GM19238 (cell line): Measurements from ENCODE around the gene LGALS7B.
"Not testable (repeated sequence)": the region's sequence is repeated elsewhere in the genome, so short reads cannot be mapped to it uniquely, and the experiment has no call there.

Experiments used
- DNase-seq: peaks from one replicate; pipeline ENCODE4 v3.0.0; 2011; ENCODE audit warnings: low spot score; ENCODE audit not compliant: insufficient read length

LGALS7B gene

DNA sequence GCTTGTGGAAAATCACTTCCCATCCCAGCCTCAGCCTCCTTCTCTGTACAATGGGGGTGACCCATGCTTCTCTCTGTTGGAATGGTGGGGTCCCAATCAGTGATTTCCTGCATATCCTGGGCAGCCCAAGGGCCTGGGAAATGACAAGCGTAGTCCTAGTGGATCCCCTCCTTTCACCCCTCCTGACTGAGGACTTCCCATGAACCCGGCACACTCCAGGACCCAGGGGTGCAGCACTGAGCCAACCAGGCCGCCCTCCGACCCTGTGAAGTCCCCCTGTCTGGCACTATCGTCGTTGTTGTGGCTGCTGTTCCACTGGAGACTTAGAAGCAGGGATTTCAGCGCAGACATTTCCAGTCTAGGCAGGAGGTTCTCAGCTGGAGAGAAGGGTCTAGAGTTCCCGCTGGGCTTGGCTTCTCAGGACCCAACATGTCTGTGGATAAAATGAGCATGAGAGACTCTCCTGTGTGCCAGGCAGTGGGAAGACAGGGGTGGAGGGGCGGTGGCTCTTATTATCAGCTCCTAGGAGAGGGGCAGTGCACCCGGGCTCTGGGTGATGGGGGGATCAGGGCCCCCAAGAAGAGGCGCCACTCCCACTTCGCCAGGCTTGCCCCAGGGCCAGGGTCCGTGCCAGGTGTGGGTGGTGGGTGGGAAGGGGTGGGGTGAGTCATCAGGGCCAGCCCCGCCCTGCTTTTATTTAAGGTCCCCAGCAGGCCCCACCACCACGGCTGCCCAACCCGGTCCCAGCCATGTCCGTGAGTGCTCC lies at the start of gene LGALS7B:
Gene LGALS7B (plus strand): TSS at position 723 of the 766 bp plus-strand sequence. CDS start 27 bp downstream, at position 750.
- no peak for DNase-seq

DNA sequence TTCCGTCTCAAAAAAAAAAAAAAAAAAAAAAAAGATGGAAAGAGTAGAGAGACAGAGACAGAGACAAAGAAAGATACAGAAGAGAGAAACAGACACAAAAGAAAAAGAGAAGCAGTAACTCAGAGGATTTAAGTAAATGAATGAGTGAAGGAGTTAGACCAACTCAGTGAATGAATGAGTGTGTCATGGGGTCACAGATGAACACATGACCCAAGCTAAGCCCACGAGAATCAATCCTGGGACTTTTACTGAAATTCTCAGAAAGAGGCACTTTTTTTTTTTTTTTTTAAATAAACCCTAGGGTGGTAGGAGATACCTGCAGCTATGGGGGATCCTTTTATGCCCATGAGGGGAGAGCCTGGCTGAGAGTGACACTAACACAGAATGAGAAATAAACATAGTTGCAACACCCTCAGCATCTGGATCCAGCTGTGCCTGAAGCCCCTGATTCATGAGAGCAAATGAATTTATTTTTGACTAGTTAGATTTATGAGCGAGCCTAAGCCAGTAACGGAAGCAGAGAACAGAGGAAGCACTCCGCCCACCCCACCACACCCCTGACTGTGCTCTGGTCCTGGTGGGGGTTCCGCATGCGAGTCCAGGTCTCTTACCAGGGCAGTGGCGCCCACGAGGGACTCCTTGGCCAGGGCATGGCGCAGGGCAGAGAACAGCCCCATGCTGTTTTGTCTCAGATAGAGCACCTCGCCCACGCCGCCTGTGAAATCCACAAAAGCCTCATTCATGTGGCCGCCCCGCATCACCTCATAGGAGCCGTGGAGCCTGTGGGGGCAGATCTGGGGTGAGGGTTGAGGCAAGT lies 49.4 kb upstream of the LGALS7B start:
- DNase-seq: no peak

DNA sequence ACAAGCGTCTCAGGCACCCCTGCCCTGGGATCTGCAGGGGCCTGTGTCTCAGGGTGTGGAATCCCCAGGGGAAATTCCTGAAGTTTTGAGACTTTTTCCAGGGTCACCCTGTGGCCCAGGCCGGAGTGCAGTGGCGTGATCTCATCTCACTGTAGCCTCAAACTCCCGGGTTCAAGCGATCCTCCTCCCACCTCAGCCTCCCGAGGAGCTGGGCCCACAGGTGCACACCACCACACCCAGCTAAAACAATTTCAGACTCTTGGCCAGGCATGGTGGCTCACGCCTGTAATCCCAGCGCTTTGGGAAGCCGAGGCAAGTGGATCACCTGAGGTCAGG lies 48.8 kb upstream of the LGALS7B start:
- no peak for DNase-seq

DNA sequence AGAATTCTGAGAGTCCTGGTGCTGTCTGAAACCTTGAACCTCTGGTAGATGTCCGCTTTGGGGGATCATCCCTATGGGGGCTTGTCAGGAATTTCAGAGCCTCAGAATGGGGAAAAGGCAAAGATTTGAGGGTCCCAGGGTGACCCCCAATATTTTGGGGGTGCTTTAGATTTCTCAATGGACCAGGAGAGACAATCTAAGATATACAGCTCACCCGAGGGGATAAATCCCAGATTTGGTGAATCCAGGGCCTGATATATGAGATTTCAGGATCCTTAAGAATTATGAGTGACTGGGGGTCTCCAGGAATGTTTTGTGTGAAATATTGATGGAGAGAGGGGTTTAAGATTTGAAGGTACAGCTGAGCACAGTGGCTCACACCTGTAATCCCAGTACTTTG lies 48.1 kb upstream of the LGALS7B start:
- no peak for DNase-seq

DNA sequence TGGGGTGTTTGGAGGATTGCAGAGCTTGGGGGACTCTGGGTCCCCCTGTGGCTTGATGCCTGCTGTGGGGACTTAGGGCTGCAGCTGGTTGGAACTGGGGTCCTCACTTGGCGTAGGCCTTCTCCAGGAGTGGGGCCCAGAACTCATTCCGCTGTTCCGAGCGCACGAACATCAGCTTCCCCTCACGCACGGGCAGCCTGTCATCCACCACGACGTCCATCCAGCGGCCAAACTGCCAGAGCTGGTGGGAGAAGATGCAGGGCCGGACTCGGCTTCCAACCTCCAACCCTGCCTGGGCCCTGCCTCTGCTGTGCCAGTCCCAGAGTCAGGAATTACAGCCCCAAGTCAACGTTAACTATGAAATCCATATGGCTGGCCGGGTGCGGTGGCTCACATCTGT lies 47.3 kb upstream of the LGALS7B start:
- DNase-seq: no peak

DNA sequence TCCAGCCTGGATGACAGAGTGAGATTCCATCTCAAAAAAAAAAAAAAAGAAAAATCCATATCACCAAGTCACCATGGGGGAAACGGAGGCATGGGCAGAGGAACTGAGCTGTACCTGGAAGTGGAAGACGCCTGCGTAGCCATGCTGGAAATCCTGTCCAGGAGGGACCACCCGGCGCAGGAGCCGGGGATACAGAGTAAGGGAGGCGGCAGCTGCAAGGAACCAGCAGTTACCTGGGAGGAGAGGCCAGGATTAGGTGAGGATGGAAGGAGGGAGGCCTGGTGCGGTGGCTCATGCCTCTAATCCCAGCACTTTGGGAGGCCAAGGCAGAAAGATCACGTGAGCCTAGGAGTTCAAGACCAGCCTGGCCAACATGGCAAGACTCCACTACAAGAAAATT lies 46.7 kb upstream of the LGALS7B start:
- peak; percentile 0 for DNase-seq

DNA sequence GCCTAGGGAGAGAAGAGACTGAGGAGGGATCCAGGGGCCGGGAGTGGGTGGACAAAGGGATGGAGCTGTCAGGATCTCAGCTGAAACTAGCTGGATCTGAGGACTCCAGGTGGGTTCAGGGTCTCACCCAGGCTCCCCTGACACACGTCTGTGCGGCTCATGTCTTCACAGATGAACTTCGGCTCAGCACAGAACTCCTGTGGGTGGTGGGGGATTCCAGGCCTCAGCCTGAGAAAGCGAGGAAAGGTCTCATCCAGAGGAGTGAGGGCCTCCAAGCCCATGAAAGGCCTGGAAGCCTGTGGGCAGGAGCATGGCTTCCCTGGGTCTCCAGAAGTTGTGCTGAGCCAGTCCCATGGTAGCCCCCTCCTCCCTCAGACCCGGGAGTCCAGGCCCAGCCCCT lies 46.1 kb upstream of the LGALS7B start:
- DNase-seq: peak; percentile 3

DNA sequence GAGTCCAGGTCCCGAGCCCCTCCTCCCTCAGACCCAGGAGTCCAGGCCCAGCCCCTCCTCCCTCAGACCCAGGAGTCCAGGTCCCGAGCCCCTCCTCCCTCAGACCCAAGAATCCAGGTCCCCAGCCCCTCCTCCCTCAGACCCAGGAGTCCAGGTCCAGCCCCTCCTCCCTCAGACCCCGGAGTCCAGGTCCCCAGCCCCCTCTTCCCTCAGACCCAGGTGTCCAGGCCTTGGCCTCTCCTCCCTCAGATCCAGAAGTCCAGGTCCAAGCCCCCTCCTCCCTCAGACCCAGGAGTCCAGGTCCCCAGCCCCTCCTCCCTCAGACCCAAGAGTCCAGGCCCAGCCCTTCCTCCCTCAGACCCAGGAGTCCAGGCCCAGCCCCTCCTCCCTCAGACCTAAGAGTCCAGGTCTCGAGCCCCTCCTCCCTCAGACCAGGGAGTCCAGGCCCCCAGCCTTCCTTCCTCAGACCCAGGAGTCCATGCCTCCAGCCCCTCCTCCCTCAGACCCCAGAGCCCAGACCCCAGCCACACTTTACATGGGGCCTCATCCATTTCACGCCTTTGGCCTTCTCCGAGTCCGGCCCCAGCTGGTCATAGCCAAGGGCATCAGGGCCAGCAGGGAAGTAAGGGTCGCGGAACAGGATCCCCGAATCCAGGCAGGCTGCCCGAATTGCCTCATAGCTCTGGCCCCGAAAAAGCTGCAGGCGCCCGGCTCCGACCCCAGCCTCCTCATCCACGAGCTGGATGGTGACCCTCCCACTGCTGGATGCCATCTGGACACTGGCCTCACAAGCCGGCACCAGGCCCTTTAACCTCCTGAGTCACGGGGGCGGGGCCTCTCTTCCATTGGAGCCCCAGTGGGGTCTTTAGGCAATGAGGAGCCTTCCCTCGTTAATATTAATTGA lies 45.4 kb upstream of the LGALS7B start:
- DNase-seq: no peak

DNA sequence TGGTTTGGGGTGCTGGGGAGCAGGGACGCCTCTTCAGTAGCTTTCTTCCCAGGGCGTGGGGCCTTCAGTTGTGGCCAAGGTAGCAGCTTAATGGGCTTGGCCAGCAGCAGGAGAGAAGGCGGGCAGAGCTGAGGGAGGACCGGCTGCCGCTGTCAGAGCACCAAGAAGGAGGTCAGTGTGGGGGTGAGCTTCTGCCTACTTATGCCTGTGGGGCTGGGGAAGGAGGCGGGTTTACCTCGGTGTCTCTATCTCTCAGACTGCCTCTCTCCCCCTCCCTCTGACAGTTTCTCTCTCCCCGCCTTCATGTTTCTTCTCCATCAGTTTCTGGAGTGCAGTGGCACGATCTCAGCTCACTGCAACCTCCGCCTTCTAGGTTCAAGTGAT lies 44.7 kb upstream of the LGALS7B start, which contains the start of gene CAPN12:
Gene CAPN12 (minus strand): TSS at position 177 of the 384 bp plus-strand sequence. CDS start 309 bp downstream, outside the sequence.
- DNase-seq: peak; percentile 0

DNA sequence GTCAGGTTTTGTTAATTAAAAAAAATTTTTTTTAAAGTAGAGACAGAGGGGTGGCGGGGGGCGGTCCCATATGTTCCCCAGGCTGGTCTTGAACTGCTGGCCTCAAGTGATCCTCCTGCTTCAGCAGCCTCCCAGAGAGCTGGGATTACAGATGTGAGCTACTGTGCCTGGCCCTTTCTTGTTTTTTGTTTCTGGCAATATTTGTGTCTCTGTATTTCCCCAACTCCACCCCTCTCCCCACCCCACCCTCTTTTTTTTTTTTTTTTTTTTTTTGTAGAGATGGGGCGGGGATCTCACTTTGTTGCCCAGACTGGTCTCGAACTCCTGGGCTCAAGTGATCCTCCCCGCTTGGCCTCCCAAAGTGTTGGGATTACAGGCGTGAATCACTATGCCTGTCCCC lies 44.1 kb upstream of the LGALS7B start:
- DNase-seq: no peak

DNA sequence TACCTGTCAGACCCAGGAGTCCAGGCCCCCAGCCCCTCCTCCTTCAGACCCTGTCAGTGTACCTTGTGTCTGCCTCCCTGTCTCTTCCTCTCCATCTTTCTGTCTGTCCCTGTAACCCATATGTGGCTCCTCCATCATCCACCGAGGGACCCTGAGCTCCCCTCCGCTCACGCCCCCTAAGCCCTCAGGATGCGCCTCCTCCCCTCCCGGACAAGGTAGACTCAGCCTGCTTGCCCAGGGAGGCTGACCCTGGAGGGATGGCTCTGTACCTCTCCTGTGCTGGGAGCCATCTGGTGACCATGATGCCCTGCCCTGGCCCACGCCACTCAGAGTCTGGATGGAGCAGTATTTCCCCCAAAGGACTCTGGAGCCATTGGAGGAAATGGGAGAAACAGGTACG lies 43.7 kb upstream of the LGALS7B start:
- no peak for DNase-seq

DNA sequence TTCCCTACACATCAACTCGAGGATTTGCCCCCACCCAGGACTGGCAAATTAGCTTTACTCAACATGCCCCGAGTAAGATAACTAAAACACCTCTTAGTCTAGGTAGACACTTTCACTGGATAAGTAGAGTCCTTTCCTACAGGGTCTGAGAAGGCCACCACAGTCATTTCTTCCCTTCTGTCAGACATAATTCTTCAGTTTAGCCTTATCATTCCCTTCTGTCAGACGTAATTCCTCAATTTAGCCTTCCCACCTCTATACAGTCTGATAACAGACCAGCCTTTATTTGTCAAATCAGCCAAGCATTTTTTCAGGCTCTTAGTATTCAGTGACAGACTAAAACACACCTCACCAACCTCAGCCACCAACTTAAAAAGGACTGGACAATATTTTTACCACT lies 35.2 kb upstream of the LGALS7B start:
- DNase-seq: not testable (repeated sequence)

DNA sequence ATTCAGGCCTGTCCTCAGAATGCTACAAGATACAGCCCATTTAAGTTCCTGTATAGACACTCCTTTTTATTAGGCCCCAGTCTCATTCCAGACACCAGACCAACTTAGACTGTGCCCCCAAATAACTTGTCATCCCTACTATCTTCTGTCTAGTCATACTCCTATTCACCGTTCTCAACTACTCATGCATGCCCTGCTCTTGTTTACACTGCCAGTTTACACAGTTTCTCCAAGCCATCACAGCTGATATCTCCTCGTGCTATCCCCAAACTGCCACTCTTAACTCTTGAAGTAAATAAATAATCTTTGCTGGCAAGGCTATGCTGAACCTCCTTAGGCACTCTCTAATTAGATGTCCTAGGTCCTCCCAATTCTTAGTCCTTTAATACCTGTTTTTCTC lies 34.8 kb upstream of the LGALS7B start:
- not testable (repeated sequence) for DNase-seq

DNA sequence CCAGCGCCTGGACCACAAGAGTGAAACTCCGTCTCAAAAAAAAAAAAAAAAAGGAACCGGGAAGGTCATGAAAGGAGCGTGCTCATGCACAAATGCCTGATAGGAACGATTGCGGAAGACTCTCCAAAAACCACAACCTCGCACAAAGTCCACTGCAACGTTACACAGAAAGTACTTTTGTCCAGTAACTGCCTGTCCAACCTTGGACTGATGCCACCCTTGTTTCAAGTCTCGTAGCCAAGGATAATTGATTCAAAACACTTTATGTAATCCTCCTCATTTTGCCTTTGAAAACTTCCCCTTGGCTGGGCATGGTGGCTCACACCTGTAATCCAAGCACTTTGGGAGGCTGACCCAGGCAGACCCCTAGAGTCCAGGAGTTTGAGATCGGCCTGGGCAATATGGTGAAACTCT lies 29.4 kb upstream of the LGALS7B start:
- no peak for DNase-seq

DNA sequence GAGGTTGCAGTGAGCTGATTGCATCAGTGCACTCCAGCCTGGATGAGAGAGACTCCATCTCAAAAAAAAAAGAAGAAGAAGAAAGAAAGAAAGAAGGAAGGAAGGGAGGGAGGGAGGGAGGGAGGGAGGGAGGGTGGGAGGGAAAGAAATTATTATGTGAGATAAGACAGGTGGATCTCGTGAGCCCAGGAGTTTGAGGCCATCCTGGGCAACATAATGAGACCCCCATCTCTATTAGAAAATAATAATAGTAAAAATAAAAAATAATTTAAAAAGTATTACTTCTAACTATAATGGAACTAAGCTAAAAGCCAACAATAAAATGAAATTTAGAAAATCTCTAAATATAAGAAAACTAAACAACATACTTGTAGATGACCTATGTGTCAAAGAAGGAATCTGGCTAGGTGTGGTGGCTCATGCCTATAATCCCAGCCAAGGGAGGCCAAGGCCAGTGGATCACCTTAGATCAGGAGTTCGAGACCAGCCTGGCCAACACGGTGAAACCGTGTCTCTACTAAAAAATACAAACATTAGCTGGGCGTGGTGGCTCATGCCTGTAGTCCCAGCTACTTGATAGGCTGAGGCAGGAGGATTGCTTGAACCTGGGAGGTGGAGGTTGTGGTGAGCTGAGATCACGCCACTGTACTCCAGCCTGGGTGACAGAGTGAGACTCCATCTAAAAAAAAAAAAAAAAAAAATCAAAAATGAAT lies 28.0 kb upstream of the LGALS7B start:
- DNase-seq: not testable (repeated sequence)

DNA sequence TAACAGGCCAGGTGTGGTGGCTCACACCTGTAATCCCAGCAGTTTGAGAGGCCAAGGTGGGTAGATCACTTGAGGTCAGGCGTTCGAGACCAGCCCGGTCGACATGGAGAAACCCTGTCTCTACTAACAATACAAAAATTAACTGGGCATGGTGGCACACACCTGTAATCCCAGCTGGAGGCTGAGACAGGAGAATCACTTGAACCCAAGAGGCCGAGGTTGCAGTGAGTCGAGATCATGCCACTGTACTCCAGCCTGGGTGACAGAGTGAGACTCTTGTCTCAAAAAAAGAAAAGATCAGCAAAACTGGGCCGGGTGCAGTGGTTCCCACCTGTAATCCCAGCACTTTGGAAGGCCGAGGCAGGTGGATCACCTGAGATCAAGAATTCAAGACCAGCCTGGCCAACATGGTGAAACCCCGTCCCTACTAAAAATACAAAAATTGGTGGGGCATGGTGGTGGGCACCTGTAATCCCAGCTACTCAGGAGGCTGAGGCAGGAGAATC lies 27.1 kb upstream of the LGALS7B start:
- DNase-seq: not testable (repeated sequence)

DNA sequence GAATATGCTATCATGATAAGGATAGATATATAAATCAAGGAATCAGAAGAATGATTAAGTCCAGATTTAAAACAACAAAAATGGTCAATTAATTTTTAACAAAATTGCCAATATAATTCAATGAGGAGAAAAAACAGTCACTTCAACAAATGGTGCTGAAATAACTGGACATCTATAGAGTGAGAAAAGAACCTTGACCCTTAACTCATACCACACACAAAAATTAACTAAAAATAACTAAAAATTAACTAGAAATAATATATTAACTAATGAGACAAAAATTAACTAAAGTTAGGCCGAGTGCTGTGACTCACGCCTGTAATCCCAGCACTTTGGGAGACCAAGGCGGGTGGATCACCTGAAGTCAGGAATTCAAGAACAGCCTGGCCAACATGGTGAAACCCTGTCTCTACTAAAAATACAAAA lies 25.2 kb upstream of the LGALS7B start:
- no peak for DNase-seq

DNA sequence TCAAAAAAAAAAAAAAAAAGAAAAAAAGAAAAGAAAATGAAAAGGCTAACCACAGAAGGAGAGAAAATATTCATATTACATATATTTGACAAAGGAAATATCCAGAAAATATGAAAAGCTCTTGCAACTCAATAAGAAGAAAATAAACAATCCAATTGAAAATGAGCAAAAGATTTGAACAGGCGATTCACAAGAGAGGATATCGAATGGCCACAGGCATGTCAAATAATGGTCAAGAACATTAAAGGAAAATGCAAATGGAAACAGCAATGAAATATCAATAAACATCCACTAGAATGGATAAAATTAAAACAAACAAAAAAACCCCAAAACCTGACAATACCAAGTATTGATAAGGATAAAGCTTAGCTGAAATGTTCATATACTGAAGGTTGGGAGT lies 23.8 kb upstream of the LGALS7B start:
- DNase-seq: no peak

DNA sequence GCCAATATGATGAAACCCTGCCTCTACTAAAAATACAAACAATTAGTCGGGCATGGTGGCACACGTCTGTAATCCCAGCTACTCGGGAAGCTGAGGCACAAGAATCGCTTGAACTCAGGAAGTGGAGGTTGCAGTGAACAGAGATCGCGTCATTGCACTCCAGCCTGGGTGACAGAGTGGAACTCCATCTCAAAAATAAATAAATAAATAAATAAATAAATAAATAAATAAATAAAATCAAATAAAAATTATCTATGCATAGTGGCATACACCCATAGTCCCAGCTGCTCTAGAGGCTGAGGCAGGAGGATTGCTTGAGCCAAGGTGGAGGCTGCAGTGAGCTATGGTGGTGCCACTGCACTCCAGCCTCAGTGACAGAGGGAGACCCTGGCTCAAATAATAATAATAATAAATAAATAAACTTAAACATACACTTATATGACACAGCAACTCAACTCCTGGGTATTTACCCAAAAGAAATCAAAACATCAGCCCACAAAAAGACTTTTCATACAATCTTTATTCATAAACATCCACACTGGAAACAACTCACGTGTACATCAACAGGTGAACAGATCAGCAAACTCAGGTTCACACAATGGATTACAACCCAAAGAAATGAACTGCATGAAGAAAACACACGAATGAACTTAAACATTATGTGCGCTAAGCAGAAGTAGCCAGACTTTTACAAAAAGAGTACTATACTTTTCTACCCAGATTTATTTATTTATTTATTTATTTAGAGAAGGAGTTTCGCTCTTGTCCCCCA lies 22.5 kb upstream of the LGALS7B start:
- no peak for DNase-seq

DNA sequence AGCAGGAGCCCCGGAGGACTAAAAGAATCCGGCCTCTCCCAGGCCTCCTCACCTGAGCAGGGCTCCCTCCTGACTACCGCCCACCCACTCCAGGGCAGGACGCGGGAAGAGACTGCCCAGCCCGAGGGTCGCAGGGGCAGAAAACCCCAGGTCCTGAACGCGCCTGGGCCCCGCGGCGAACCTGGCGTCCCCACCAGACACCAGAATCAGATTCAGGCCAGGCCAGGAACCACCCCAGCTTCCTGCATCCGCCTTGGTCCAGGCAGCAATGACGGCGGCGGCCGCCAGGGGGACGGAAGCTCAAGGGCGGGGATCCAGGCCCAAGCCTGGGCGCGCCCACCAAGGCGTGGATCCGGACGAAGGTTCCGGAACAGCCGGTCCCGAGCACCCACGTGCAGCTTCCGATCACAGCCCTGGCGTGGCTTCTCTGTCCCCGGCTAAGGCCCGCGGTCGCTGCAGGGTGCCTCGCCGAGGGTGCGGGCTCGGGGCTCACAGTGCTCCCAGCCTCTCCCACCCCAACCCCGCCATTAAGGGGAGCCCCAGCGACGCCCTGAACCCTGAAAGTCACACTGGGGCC lies 19.3 kb upstream of the LGALS7B start:
- peak; percentile 82 for DNase-seq
